GM08714 (cell line): ENCODE results near the gene CAPG.
A peak's percentile ranks its signal among the peaks of the same experiment; 100 is the strongest.

Experiments used
- H3K4me3 ChIP-seq: fragments of 200-500 bp; sonication (Bioruptor generic); 2 replicates; pipeline ENCODE4 v1.5.1; 2014; ENCODE audit warnings: mild to moderate bottlenecking, low read length, inconsistent platforms
- ZNF274 ChIP-seq: IDR thresholded peaks from 2 replicates; pipeline ENCODE4 v1.6.1; 2012; ENCODE audit warnings: mild to moderate bottlenecking, low read depth, low read length

CAPG gene

GRCh38 chr2:85354286-85355072 lies 55.7 kb downstream of the CAPG start, which contains the start of the genes ELMOD3 and RETSAT:
TSS of gene ELMOD3 (plus strand) at chr2:85354769. CDS start at chr2:85357199, 2,430 bp downstream.
TSS of gene RETSAT (minus strand) at chr2:85354528. CDS start at chr2:85354507, 21 bp downstream.
- TF ChIP-seq ZNF274: no peak
- peak within 1 kb of the TSS; percentile 90 for H3K4me3 ChIP-seq

- TF ChIP-seq ZNF274: no peak
- H3K4me3 ChIP-seq: peak overlapping the region; percentile 90
These were observed 56.3 kb downstream of the CAPG start for GRCh38 chr2:85353876-85354285.

GRCh38 chr2:85347599-85347998 lies 62.6 kb downstream of the CAPG start:
- TF ChIP-seq ZNF274: no peak
- H3K4me3 ChIP-seq: no peak overlapping the region
